Lower lobe of right lung (tissue), 2 donors: ENCODE measurements around the gene PEX10. TPM values are rescaled to one million over a fixed set of nuclear protein-coding genes. Genes with fewer than 3 reads are reported as not detected.

Experiments
- ATAC-seq, 2 donors: fragments of 200-7000 bp; cut with Tn5 transposase; one replicate each; pipeline ENCODE4 v1.9.1; 2020 to 2022; ENCODE audit warnings: mild to moderate bottlenecking in 2 of 2, moderate library complexity in 2 of 2
- DNase-seq: peaks from one replicate; pipeline ENCODE4 v3.0.0-alpha.2; 2020
- H3K27ac ChIP-seq: fragments of 200-600 bp; one replicate; pipeline ENCODE4 v1.8.0; 2022
- H3K27me3 ChIP-seq: fragments of 200-600 bp; one replicate; pipeline ENCODE4 v1.8.0; 2022; ENCODE audit warnings: low read depth
- H3K36me3 ChIP-seq: fragments of 200-600 bp; one replicate; pipeline ENCODE4 v1.8.0; 2022; ENCODE audit warnings: mild to moderate bottlenecking
- H3K4me1 ChIP-seq: fragments of 200-600 bp; one replicate; pipeline ENCODE4 v1.8.0; 2022
- H3K4me3 ChIP-seq: fragments of 200-600 bp; one replicate; pipeline ENCODE4 v1.8.0; 2022; ENCODE audit warnings: mild to moderate bottlenecking
- H3K9me3 ChIP-seq: fragments of 200-600 bp; one replicate; pipeline ENCODE4 v1.8.0; 2022
- CTCF ChIP-seq: fragments of 200-600 bp; IDR thresholded peaks from one replicate; pipeline ENCODE4 v1.8.0; 2022; ENCODE audit warnings: antibody characterized with exemption, mild to moderate bottlenecking
- intact Hi-C: fragments of 100-400 bp; cut with DNase I; formaldehyde crosslinking; loops from one replicate; pipeline ENCODE4 v1.11.0; 2022
- total RNA-seq: library from RNA; stranded (reverse); fragmentation: NEBNext Ultra II Directional; extraction: Animal tissue kit (Norgen Biotek cat#: 25700); gene quantifications from one replicate; pipeline ENCODE4 v1.2.1, GENCODE V29; 2021
- donor health status: DM: no; HTN: yes; CAD: no; lungs with severe emphysema.

PEX10 gene
- total RNA-seq, 1 donor from 2014 or later: 12.4 TPM

GRCh38 chr1:2382621-2383361 is 29.6 kb downstream of the PEX10 start:
- Histone ChIP-seq H3K27me3 (no peaks in the 10 kb centered on the region), H3K4me3 (no peak overlapping the region), H3K4me1 (peaks cover 10% of the 10 kb centered on the region), H3K36me3 (peaks cover under 1% of the 10 kb centered on the region), H3K27ac (no peak overlapping the region), H3K9me3 (no peaks in the 10 kb centered on the region)
- peak; percentile 38 for TF ChIP-seq CTCF
- peak; percentile 16 to 57 for ATAC-seq
- DNase-seq: peak; percentile 56
- intact Hi-C loops: loop anchor here (5.0 kb wide), 1 partner anchor 185 kb away; no protein-coding TSS in a partner anchor

- DNase-seq (peak; percentile 85), ATAC-seq (peak; percentile 92 to 95)
- H3K36me3 ChIP-seq: no peaks in the 10 kb centered on the region
- intact Hi-C loops: loop anchor here (5.0 kb wide), 1 partner anchor 185 kb away; no protein-coding TSS in a partner anchor
- no peaks in the 10 kb centered on the region for H3K27me3 ChIP-seq
- no peak overlapping the region for H3K4me3 ChIP-seq
- peak; percentile 93 for TF ChIP-seq CTCF
- H3K9me3 ChIP-seq: no peaks in the 10 kb centered on the region
- H3K27ac ChIP-seq: no peak overlapping the region
- H3K4me1 ChIP-seq: peaks cover 10% of the 10 kb centered on the region
Measured at GRCh38 chr1:2381741-2382620, 30.4 kb downstream of the PEX10 start.

GRCh38 chr1:2380816-2381591 is 31.4 kb downstream of the PEX10 start:
- H3K9me3 ChIP-seq: no peaks in the 10 kb centered on the region
- no peaks in the 10 kb centered on the region for H3K36me3 ChIP-seq
- no peak for TF ChIP-seq CTCF
- H3K27ac ChIP-seq: no peak overlapping the region
- DNase-seq (peak; percentile 39), ATAC-seq (no peak)
- H3K4me3 ChIP-seq: no peak overlapping the region
- H3K27me3 ChIP-seq: no peaks in the 10 kb centered on the region
- peaks cover 10% of the 10 kb centered on the region for H3K4me1 ChIP-seq
- intact Hi-C loops: loop anchor here (5.0 kb wide), 1 partner anchor 184 kb away; no protein-coding TSS in a partner anchor

GRCh38 chr1:2379733-2380404 is 32.5 kb downstream of the PEX10 start:
- Histone ChIP-seq H3K27ac (no peak overlapping the region), H3K9me3 (no peaks in the 10 kb centered on the region), H3K36me3 (no peaks in the 10 kb centered on the region), H3K27me3 (no peaks in the 10 kb centered on the region), H3K4me1 (peaks cover 10% of the 10 kb centered on the region), H3K4me3 (no peak overlapping the region)
- ATAC-seq (no peak), DNase-seq (peak; percentile 28)
- TF ChIP-seq CTCF: no peak
- intact Hi-C loops: loop anchor here (5.0 kb wide), 1 partner anchor 183 kb away; no protein-coding TSS in a partner anchor
